K562 (cell line): ENCODE data around the gene FEN1. TPM values are rescaled to one million over a fixed set of nuclear protein-coding genes. Genes with fewer than 3 reads are reported as not detected.

Experiments
- ATAC-seq: fragments of 200-7000 bp; cut with Tn5 transposase; 3 replicates; pipeline ENCODE4 v1.9.1; 2020; ENCODE audit warnings: moderate library complexity
- BruUV-seq: library from RNA; stranded (reverse); fragments of 400-500 nt; replicated peaks from 2 replicates; lab custom pipeline; 2021; lab: Mats Ljungman, UMichigan
- CTCF ChIA-PET: fragments of 300-600 bp; formaldehyde crosslinking; extraction: SDS; loops from one replicate; lab custom pipeline; 2021; ENCODE audit warnings: low intra/inter-chr PET ratio; lab: Yijun Ruan, JAX
- POLR2A ChIA-PET: fragments of 300-600, 350-650 bp; sonication (Branson Sonifier 250); formaldehyde crosslinking; extraction: SDS; loops from one replicate; lab custom pipeline; 2021; ENCODE audit warnings: antibody characterized with exemption, inconsistent platforms; lab: Yijun Ruan, JAX
- DNase-seq, 4 experiments: peaks; one replicate each; pipeline versions ENCODE4 v3.0.0 to v3.0.0-alpha.2; 2011 to 2018; ENCODE audit warnings: low spot score in 3 of 4, mixed read lengths in 3 of 4; ENCODE audit errors: extremely low read depth in 1 of 4
- FAIRE-seq: peaks from 2 replicates; lab custom pipeline; 2011; peaks lifted over from hg19 to GRCh38; lab: Jason Lieb, UNC
- H2AFZ ChIP-seq: 2 replicates; pipeline ENCODE4 v1.6.0; 2011; ENCODE audit warnings: low read depth, low read length, control low read depth, inconsistent platforms
- H3K27ac ChIP-seq: fragments of 200-600 bp; 3 replicates; pipeline ENCODE4 v1.8.0; 2011; ENCODE audit warnings: low read depth, mild to moderate bottlenecking, control low read depth, inconsistent platforms, low read length, moderate library complexity, mixed read lengths; ENCODE audit errors: extremely low read depth
- H3K27me3 ChIP-seq, 2 experiments: fragments of 300-600 bp in 1 of 2; 2 replicates in 1 of 2; 3 replicates in 1 of 2; pipeline versions ENCODE4 v1.6.0 to v1.8.0; 2011; ENCODE audit warnings: inconsistent platforms in 2 of 2, low read length in 2 of 2, mild to moderate bottlenecking in 1 of 2, mixed read lengths in 1 of 2, moderate library complexity in 1 of 2; ENCODE audit not compliant: control insufficient read depth in 2 of 2, insufficient read depth in 2 of 2
- H3K36me3 ChIP-seq: fragments of 300-600 bp; 3 replicates; pipeline ENCODE4 v1.8.0; 2011; ENCODE audit warnings: mild to moderate bottlenecking, low read length, inconsistent platforms; ENCODE audit not compliant: control insufficient read depth, insufficient read depth
- H3K4me1 ChIP-seq, 2 experiments: fragments of 200-600 bp in 1 of 2; replicated peaks in 1 of 2; 2 replicates in 1 of 2; 3 replicates in 1 of 2; pipeline versions ENCODE4 v1.5.1 to v1.8.0; 2011; ENCODE audit warnings: inconsistent platforms in 2 of 2, low read length in 2 of 2, mild to moderate bottlenecking in 1 of 2, mixed read lengths in 1 of 2, moderate library complexity in 1 of 2; ENCODE audit not compliant: control insufficient read depth in 2 of 2, insufficient read depth in 2 of 2
- H3K4me2 ChIP-seq: 2 replicates; pipeline ENCODE4 v1.6.1; 2011; ENCODE audit warnings: low read length, control low read depth, inconsistent platforms, mixed read lengths; ENCODE audit not compliant: insufficient read depth
- H3K4me3 ChIP-seq: fragments of 200-600 bp; sonication (generic), shearing (Covaris generic); 2 replicates; pipeline ENCODE4 v1.5.1; 2016; ENCODE audit warnings: control low read depth, inconsistent platforms
- H3K79me2 ChIP-seq: fragments of 200-600 bp; 3 replicates; pipeline ENCODE4 v1.8.0; 2011; ENCODE audit warnings: low read length, inconsistent platforms; ENCODE audit not compliant: control insufficient read depth, insufficient read depth
- H3K9ac ChIP-seq, 2 experiments: 2 replicates each; pipeline versions ENCODE4 v1.6.0 to v1.6.1; 2011; ENCODE audit warnings: low read depth in 2 of 2, low read length in 2 of 2, control low read depth in 1 of 2, inconsistent platforms in 1 of 2, mild to moderate bottlenecking in 1 of 2, mixed read lengths in 1 of 2; ENCODE audit not compliant: insufficient read depth in 1 of 2
- H3K9me1 ChIP-seq: one replicate; pipeline ENCODE4 v1.6.0; 2011; ENCODE audit warnings: inconsistent platforms, mild to moderate bottlenecking, low read length, moderate library complexity; ENCODE audit not compliant: control insufficient read depth, insufficient read depth
- H3K9me3 ChIP-seq: replicated peaks from 2 replicates; pipeline ENCODE4 v1.5.1; 2011; ENCODE audit warnings: low read depth, low read length, inconsistent platforms; ENCODE audit not compliant: control insufficient read depth, insufficient read depth
- H4K20me1 ChIP-seq: replicated peaks from 2 replicates; pipeline ENCODE4 v1.6.1; 2011; ENCODE audit warnings: low read length, inconsistent platforms, mixed read lengths; ENCODE audit not compliant: control insufficient read depth, insufficient read depth
- DMBX1 ChIP-seq: fragments of 250-450 bp; sonication (Bioruptor Pico); IDR thresholded peaks from 2 replicates; pipeline ENCODE4 v1.8.0; 2022; ENCODE audit warnings: inconsistent platforms, mild to moderate bottlenecking, moderate library complexity, borderline replicate concordance
- HMG20A ChIP-seq: fragments of 450-650 bp; formaldehyde crosslinking; conservative IDR thresholded peaks from 2 replicates; pipeline ENCODE4 v1.4.0; 2020; ENCODE audit warnings: mild to moderate bottlenecking, mixed read lengths
- NFIX ChIP-seq: fragments of 250-450 bp; sonication (Bioruptor Pico); IDR thresholded peaks from 2 replicates; pipeline ENCODE4 v1.4.0; 2020; ENCODE audit warnings: low read depth, mild to moderate bottlenecking, moderate library complexity
- PHF20 ChIP-seq: fragments of 450-650 bp; IDR thresholded peaks from 2 replicates; pipeline ENCODE4 v1.6.1; 2018; ENCODE audit not compliant: partially characterized antibody
- SUPT5H ChIP-seq: fragments of 450-650 bp; IDR thresholded peaks from 2 replicates; pipeline ENCODE4 v1.6.1; 2016
- ZNF197 ChIP-seq: fragments of 200-800 bp; sonication (Bioruptor generic); IDR thresholded peaks from 2 replicates; pipeline ENCODE4 v1.6.1; 2016; ENCODE audit warnings: low read depth, missing genetic modification characterization, missing compliant biosample characterization
- ZNF354B ChIP-seq: fragments of 250-450 bp; sonication (Bioruptor Pico); IDR thresholded peaks from 2 replicates; pipeline ENCODE4 v1.4.0; 2020
- ZNF696 ChIP-seq: fragments of 250-450 bp; sonication (Bioruptor Pico); conservative IDR thresholded peaks from 2 replicates; pipeline ENCODE4 v1.4.0; 2020; ENCODE audit warnings: mild to moderate bottlenecking, moderate library complexity
- WGBS: fragments of 100-300 bp; shearing (Covaris generic); methylation state at CpG from one replicate; pipeline ENCODE4 v1.1.6; 2016; ENCODE audit warnings: low coverage, mixed read lengths; ENCODE audit not compliant: insufficient coverage; ENCODE audit errors: missing lambda C conversion rate; 5-methylcytosine and 5-hydroxymethylcytosine counted together
- in situ Hi-C: fragments of 300-500 bp; cut with MboI; formaldehyde crosslinking; loops from 4 replicates; pipeline ENCODE4 v1.15.0; 2018; ENCODE audit warnings: inconsistent platforms, mixed read lengths
- intact Hi-C: fragments of 100-400 bp; cut with micrococcal nuclease; formaldehyde crosslinking; loops from 2 replicates; pipeline ENCODE4 v1.14.2; 2022
- polyA plus RNA-seq, 8 experiments: library from polyadenylated mRNA; depleted of rRNA in 4 of 8; stranded (reverse) in 5 of 8; unstranded in 3 of 8; fragments of >200 nt; fragmentation: Nextera tagmentation in 2 of 8; fragmentation: Illumina TruSeq in 1 of 8; extraction: Ambion mirVana in 2 of 8; extraction: Trizol in 1 of 8; gene quantifications; 2 replicates each; pipeline versions ENCODE4 v1.2.1 to v1.2.3, GENCODE V29; 2011 to 2014; ENCODE audit warnings: inconsistent platforms in 1 of 8, missing spikeins in 1 of 8
- total RNA-seq, 7 experiments: library from RNA; depleted of rRNA in 6 of 7; stranded (reverse); fragments of >200 nt in 6 of 7; fragmentation: Illumina TruSeq in 2 of 7; extraction: Trizol in 2 of 7; gene quantifications; 2 replicates each; pipeline versions ENCODE4 v1.2.1 to v1.2.3, GENCODE V29; 2011 to 2021; ENCODE audit warnings: low replicate concordance in 1 of 7
- TF ChIP-seq, protein P1 (sequence below): fragments of 450-650 bp; conservative IDR thresholded peaks from 2 replicates; pipeline ENCODE4 v1.6.1; 2016; ENCODE audit warnings: missing genetic modification characterization, low read depth, mild to moderate bottlenecking, control low read depth, missing compliant biosample characterization
- TF ChIP-seq, protein P2 (sequence below): fragments of 450-650 bp; IDR thresholded peaks from 2 replicates; pipeline ENCODE4 v1.6.1; 2018; ENCODE audit not compliant: partially characterized antibody
- TF ChIP-seq, protein P3 (sequence below): sonication (generic); formaldehyde crosslinking; IDR thresholded peaks from 2 replicates; pipeline ENCODE4 v1.8.0; 2022; ENCODE audit warnings: mild to moderate bottlenecking, missing genetic modification reagents
- TF ChIP-seq, protein P4 (sequence below): fragments of 450-650 bp; formaldehyde crosslinking; IDR thresholded peaks from 2 replicates; pipeline ENCODE4 v1.4.0; 2022; ENCODE audit warnings: mild to moderate bottlenecking, moderate library complexity

The FEN1 gene
- total and polyA plus RNA-seq, 9 of the 15 experiments (the other 6 are each of a cell fraction or from before 2014, with no cell fraction given): 58.1 to 156 (median 137) TPM

DNA sequence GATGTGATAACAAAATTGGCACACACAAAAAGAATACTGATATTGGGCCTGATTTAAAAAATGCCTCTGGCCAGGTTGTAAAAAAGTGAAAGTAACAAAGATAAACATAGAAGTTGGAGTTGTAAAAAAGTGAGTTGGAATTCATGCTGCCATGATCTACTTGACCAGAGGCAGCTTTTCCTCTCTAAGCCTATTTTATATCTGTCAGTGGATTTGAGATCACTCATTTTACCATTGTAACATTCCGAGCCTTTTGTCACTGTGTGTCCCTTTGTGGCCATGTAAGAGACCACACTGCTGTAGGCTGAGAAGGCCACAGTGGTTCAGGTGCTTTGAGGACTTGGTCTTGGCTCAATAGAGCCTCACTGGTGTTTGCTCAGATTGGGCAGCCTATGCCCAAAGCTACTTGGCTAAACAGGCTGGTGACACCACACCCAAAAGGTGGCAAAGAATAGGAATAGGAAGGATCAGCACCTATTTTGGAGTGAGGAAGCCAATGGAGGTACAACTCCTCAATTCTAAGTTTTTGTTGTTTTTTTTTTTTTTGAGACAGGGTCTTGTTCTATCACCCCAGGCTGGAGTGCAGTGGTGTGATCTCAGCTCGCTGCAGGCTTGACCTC lies 7.1 kb downstream of the FEN1 start:
- peak overlapping the region; percentile 27; the same call in 1 of the 2 replicates for H3K4me2 ChIP-seq
- H3K4me3 ChIP-seq: no peak overlapping the region
- intact Hi-C loops (no loop called here), in situ Hi-C loops (loop anchor here (5.0 kb wide), 2 partner anchors 153 to 308 kb away; partner anchors contain the start of gene BEST1)
- BruUV-seq: no TSS peak
- CTCF ChIA-PET: no interaction called here
- peak overlapping the region; percentile 49 to 56; a peak in 2 of 4 replicates for H3K9ac ChIP-seq
- H3K9me3 ChIP-seq: no peaks in the 10 kb centered on the region
- H2AFZ ChIP-seq: no peak overlapping the region
- H3K36me3 ChIP-seq: peaks cover 97% of the 10 kb centered on the region
- H4K20me1 ChIP-seq: peaks cover 3% of the 10 kb centered on the region
- POLR2A ChIA-PET: interaction anchor here (0.6 to 4.2 kb wide), 7 partner anchors 13 to 308 kb away, joined by 3 to 48 read pairs (median 4); no protein-coding TSS in a partner anchor
- FAIRE-seq: no peak
- peak; percentile 4; the same call in 2 of the 3 replicates for ATAC-seq
- DNase-seq: no peak
- H3K9me1 ChIP-seq: peaks cover 9% of the 10 kb centered on the region
- peak overlapping the region; percentile 70 for H3K27ac ChIP-seq
- peaks cover 51 to 65% of the 10 kb centered on the region in 2 experiments for H3K4me1 ChIP-seq
- 71% methylated on average over 2 of the region's 2 CpGs for WGBS
- no peaks in the 10 kb centered on the region for H3K27me3 ChIP-seq
- peaks cover 59% of the 10 kb centered on the region for H3K79me2 ChIP-seq
- TF ChIP-seq, protein P1, sequence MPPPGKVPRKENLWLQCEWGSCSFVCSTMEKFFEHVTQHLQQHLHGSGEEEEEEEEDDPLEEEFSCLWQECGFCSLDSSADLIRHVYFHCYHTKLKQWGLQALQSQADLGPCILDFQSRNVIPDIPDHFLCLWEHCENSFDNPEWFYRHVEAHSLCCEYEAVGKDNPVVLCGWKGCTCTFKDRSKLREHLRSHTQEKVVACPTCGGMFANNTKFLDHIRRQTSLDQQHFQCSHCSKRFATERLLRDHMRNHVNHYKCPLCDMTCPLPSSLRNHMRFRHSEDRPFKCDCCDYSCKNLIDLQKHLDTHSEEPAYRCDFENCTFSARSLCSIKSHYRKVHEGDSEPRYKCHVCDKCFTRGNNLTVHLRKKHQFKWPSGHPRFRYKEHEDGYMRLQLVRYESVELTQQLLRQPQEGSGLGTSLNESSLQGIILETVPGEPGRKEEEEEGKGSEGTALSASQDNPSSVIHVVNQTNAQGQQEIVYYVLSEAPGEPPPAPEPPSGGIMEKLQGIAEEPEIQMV (tag): no peak
- TF ChIP-seq, protein P2, sequence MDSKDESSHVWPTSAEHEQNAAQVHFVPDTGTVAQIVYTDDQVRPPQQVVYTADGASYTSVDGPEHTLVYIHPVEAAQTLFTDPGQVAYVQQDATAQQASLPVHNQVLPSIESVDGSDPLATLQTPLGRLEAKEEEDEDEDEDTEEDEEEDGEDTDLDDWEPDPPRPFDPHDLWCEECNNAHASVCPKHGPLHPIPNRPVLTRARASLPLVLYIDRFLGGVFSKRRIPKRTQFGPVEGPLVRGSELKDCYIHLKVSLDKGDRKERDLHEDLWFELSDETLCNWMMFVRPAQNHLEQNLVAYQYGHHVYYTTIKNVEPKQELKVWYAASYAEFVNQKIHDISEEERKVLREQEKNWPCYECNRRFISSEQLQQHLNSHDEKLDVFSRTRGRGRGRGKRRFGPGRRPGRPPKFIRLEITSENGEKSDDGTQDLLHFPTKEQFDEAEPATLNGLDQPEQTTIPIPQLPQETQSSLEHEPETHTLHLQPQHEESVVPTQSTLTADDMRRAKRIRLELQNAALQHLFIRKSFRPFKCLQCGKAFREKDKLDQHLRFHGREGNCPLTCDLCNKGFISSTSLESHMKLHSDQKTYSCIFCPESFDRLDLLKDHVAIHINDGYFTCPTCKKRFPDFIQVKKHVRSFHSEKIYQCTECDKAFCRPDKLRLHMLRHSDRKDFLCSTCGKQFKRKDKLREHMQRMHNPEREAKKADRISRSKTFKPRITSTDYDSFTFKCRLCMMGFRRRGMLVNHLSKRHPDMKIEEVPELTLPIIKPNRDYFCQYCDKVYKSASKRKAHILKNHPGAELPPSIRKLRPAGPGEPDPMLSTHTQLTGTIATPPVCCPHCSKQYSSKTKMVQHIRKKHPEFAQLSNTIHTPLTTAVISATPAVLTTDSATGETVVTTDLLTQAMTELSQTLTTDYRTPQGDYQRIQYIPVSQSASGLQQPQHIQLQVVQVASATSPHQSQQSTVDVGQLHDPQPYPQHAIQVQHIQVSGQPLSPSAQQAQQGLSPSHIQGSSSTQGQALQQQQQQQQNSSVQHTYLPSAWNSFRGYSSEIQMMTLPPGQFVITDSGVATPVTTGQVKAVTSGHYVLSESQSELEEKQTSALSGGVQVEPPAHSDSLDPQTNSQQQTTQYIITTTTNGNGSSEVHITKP: no peak
- no peak for TF ChIP-seq NFIX (CRISPR knock-in tag)
- TF ChIP-seq ZNF197 (CRISPR knock-in tag): no peak
- TF ChIP-seq PHF20: no peak
- TF ChIP-seq DMBX1 (CRISPR knock-in tag): 0 out of 2 replicates have a peak, but pooled peaks have one; percentile 9
- TF ChIP-seq, protein P3, sequence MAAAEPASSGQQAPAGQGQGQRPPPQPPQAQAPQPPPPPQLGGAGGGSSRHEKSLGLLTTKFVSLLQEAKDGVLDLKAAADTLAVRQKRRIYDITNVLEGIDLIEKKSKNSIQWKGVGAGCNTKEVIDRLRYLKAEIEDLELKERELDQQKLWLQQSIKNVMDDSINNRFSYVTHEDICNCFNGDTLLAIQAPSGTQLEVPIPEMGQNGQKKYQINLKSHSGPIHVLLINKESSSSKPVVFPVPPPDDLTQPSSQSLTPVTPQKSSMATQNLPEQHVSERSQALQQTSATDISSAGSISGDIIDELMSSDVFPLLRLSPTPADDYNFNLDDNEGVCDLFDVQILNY: no peak
- no peak for TF ChIP-seq HMG20A (CRISPR knock-in tag)
- 0 out of 2 replicates have a peak, but pooled peaks have one; percentile 11 for TF ChIP-seq ZNF696 (CRISPR knock-in tag)
- no peak for TF ChIP-seq ZNF354B (CRISPR knock-in tag)
- TF ChIP-seq SUPT5H: peak; percentile 58; the same call in 1 of the 2 replicates
- TF ChIP-seq, protein P4, sequence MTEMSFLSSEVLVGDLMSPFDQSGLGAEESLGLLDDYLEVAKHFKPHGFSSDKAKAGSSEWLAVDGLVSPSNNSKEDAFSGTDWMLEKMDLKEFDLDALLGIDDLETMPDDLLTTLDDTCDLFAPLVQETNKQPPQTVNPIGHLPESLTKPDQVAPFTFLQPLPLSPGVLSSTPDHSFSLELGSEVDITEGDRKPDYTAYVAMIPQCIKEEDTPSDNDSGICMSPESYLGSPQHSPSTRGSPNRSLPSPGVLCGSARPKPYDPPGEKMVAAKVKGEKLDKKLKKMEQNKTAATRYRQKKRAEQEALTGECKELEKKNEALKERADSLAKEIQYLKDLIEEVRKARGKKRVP: 0 out of 2 replicates have a peak, but pooled peaks have one; percentile 29
